Body of pancreas (tissue), 4 donors: ENCODE measurements around the gene RNASEH1.

Experiments used
- CTCF ChIP-seq, 7 experiments: fragments of 450-650 bp in 4 of 7; fragments of 200-600 bp in 3 of 7; sonication (generic) in 3 of 7; IDR thresholded peaks; one replicate each; pipeline ENCODE4 v1.5.1; 2016 to 2019; ENCODE audit warnings: antibody characterized with exemption in 7 of 7
- POLR2A ChIP-seq, 3 donors: fragments of 450-650 bp; IDR thresholded peaks; one replicate each; pipeline ENCODE4 v1.6.1; 2016; ENCODE audit warnings: antibody characterized with exemption in 3 of 3, mild to moderate bottlenecking in 2 of 3

GRCh38 chr2:3587432-3587831, 29.3 kb upstream of the RNASEH1 start:
- TF ChIP-seq CTCF (IDR thresholded peaks at IDR 0.05) (no peak), POLR2A (IDR thresholded peaks at IDR 0.05) (no peak)
